ENCODE measurements around the gene AMPD2.

AMPD2 gene

DNA sequence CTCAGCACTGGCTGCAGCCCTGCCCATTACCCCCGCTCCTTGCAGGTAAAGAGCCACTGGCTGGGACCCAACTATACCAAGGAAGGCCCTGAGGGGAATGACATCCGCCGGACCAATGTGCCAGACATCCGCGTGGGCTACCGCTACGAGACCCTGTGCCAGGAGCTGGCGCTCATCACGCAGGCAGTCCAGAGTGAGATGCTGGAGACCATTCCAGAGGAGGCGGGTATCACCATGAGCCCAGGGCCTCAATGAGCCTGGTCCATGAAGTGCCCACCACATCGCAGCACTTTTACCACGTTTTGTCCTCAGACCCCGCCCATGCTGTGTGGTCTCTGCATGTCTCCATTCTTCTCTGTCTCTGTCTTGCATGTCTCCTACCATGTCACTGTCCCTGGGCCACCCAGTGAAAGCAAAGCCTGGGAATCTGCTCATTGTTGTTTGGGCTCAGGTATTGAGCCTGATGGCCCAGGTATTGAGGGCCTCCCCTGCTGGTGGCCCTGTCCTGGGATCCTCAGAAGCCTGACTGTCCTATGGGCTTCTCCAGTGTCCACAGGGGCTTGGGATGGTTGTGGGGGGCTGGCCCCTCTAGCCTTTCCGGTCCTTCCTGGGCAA, 11.4 kb downstream of the AMPD2 start:
- no peak for DNase-seq (ENCODE audit: low read depth)

DNA sequence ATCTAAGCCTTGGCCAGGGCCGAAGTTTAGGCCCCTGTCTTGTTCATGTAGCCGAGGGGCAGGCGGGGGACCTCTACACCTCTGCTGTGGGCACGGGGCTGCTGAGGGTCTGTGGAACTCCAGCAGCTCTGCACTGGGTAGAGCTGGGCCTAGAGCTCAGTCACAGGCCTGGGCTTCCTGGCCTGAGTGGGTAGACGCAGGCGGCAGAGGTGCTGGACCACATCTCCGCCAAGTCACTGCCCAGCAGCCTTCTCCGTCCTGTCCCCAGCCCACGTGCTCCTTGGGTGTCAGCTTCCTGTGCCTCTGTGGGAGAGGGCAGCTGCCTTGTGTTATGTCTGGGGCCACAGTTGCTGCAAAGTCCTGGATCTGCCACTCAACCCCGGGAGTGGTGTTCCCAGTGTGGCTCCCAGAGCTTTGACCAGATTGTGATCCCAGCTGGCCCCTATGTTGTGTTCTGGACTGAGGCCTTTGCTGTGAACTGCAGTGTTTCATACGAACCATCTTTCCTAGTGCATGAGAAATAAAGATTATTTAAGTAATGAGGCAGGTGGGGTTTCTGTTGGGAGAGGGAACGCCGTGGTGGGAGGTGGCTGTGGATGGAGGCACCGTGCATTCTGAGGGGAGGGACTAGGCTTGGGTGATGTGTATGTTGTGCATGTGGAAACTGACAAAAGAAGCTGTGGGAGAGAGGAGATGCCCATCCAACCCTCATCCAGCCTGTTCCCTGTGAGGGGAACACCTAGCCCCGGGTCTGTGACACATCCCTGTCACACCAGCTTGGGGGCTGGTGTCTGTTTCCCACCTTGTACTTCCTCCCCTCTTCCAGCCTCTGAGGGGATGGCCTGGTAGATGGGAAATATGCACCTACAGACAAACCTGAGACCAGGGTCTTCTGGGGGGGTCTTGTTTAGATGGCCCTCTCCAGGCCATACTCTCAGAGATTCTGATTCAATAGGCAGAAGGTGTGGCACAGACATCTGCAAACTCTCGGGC, 12.2 kb downstream of the AMPD2 start:
- DNase-seq (ENCODE audit: low read depth), result no peak

DNA sequence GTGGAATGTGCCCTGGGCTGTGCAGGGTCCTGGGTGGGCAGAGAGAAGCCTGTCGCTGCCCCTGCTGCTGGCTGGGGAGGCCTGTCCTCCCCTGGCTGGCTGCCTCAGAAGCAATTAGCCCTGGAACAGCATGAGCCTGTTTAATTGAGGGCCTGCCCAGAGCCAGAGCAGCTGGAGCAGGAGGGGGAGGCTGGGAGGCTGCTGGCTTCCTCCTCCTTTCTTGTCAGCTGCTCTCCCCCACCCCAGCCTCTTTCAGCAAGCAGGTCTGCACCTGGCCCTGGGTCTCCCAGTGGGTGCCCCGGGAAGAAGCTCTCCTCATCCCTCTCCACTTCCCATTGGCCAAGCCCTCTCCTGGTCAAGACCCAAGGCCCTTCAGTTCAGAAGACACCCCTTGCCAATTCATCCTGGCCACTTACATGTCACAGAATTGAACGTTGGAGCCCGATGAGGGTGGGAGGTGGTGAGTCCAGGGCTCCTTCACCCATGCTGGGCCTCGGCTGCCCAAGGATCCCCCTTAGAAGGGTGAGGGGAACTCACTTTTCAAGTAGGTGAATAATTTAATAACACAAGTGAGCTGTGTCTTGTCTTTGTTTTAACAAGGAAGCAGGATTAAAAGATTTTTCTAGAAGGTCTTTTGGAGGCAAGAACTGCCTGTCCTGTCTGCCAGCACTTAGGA, 13.2 kb downstream of the AMPD2 start:
- DNase-seq (ENCODE audit: low read depth), result no peak

DNA sequence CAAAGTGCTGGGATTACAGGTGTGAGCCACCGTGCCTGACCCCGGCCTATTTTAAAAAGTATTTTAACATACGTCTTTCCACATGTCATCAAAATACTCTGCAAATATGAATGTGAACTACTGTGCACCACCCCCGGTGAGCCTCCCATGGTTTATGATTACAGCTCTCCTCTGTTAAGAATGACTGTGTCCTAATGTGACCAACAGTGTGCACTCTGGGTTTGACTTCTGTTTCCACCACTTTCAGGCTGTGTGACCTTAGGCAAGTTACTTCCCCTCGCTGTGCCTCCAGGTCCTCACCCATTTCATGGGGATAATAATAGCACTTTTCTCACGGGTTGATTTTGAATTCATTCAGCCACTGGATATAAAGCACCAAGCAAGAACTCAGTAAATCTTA, 14.7 kb downstream of the AMPD2 start:
- DNase-seq (ENCODE audit: low read depth), result no peak

DNA sequence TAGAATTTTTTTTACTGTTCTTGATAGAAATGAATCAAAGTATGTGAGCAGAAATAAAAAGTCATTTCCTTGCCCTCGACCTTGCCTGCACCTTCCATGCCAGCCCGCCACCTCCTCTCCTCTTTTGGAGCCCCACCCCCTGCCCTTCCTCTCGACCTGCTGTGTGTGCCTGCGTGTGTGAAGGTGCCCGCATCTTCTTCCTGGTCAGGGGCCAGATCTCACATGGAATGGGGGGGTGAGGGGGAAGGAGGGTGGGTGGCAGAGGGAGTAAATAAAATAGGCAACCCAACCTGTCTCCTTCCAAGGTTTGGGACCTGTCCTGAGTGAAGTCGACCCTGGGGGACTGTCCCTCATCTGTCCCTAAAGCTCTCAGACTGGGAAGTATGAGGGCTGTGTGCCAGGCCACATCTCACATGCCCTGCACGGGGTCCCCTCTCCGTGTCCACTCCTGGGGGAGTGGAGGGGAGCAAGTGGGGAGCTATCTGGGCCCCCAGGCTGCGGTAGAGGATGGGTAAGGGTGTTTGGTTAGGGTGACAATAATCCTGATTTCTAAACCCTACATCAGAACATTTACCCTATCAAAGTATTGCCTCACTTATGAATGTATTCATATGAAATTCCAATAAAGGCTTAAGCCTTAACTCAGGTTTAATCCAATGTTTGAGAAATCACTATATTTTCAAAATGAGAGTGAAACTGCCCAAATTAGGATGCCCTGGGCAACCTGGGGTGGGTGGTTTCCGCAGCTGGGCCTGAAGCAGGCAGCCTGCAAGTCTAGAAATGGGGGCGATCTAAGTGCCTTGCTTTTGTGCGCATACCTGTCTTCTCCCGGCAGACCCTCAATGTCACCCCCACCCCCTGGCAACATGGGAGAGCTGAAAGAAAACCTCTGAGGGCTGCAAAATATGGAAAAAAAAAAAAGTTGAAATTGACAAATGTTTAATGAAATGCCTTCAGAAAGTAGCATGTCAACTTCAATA, 15.4 kb downstream of the AMPD2 start:
- DNase-seq (ENCODE audit: low read depth), result no peak

DNA sequence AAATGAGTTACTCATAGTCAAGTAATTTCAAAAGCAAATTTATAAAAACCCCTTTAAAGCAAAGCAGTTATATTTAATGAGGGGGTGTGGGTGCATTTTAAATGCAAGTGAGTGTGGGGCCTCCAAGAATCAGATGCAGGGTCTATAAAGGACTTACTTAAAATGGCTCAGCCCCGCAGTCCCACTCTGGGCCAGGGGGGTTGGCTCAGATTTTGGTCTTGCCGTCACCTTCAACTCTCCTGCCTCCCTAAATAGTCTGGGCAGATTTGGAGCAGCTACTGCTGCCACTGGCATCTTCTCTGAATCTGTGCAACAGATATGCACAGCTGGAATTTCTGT, 16.2 kb downstream of the AMPD2 start:
- DNase-seq (ENCODE audit: low read depth), result no peak

DNA sequence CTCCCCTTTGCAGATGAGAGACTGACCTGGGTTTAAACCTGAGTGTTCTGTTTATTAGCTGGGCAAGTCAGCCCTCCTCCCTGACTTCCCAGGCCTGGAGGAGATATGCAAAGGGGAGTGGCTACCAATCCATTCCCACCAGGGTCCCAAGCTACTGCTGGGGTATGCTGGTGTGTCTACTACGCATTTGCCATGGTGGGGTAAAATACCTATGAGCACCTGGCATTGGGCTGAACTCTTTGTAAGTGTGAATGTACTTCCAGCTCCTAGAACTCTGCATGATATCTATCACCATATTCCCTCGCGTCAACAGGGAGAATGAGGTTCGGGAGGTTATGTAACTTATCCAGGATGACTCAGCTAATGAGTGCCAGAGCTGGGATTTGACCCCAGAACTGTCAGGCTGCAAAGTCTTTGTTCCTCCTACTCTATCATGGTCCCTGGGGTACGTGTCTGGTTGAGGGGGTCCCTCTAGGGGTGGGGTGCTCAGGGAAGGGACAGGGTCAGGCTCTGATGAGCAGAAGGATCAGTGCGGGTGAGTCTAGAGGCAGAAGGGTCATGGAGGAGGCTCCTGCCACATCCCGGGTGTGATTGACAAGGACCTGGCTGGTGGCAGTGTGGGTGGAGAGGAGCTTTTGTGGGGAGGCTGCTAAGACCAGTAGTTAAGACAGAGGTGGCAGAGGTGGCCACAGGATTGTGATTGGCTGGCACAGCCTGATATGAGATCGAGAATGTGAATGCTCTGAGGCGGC, 16.7 kb downstream of the AMPD2 start:
- DNase-seq (ENCODE audit: low read depth), result no peak

DNA sequence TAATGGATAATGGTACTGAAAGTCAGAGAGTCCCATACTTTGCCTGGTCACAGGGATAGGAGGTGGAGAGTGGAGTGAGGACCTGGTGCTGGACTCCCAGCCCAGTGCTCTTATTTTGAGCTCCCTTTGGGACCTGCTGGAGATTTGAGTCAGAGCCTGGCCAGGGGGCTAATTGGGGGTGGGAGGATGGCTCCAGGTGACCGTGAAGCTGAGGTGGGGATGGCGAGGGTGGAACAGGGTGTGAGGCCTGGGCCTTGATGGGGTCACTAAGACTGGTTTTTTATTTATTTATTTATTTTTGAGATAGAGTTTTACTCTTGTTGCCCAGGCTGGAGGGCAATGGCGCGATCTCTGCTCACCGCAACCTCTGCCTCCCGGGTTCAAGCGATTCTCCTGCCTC, 17.8 kb downstream of the AMPD2 start:
- no peak for DNase-seq (ENCODE audit: low read depth)

DNA sequence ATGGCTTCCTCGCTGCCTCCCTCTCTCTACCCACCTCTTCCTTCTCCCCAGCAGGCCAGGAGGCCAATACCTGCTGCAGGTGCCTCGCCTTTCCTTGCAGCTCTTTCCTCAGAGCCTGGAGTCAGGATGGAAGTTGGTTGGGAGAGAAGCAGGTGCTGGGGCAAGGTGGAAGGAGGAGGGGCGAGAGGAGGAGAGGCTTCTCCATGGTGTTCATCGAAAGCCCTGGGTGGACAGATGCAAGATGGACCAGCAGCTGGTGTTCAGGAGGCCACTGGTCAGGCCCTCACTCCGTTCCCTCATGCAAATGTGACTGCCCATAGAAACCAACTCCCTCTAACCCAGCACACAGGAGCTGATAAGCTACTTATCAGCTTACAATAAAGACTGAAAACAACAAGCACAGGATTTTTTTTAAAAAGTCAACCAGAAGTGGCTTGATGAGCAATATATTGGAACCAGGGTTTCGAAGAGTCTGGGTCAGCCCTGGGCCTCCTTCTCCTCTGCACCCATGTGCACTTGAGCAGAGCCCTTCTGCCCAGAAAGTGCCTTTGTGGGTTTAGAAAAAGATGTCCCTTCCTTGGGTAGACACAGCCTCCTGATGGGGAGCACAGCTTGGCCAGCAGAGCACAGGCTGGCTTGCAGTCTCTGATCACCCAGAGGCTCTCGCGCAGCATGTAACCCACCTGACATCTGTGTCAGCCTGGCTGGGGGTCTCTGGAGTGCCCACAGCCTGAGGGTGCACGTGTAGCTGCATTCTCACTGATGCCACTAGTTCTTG, 19.6 kb downstream of the AMPD2 start:
- no peak for DNase-seq (ENCODE audit: low read depth)

DNA sequence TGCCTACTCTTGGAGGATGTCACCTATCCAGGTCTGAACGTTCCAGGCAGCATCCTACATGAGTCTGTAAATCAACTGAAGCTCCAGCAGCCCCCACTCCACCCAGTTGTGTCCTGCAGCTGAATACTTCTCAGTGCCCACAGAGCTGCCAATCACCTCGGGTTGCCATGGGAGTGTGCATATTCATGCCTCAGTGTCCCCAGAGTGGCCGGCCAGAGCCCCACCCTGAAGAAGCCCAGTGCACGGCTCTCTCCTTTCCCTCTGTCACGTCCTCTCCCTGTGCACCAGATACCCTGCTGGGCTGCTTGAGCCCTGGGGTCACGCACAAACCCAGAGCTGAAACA, 20.2 kb downstream of the AMPD2 start:
- no peak for DNase-seq (ENCODE audit: low read depth)

DNA sequence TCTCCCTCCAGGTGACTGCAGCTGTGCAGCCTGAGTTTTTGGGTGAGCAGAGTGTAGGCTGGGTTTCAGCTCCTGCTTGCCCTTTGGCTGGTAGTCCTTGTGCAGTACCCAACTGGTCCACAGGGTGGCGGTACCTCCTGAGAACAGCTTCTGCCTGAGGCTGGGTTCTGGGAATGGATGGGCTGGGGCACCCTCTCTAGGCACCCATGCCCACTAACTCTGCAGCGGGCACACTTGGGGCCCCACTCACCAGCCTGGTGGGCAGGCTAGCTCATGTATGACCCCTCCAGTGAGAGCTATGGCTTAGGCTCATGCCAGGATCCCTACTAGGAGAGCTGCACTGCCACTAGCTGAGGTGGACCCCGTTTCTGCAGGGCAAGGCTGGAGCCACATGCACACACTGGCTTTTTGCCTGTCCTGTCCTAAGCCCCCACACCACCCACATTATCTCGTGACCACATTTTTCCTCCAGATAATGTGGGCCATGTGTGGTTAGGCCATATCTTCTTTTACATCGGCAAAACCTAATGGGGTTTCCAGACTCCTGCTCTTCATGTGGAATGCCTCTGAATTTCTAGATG, 20.7 kb downstream of the AMPD2 start:
- peak; percentile 56 for DNase-seq (ENCODE audit: low read depth)

DNA sequence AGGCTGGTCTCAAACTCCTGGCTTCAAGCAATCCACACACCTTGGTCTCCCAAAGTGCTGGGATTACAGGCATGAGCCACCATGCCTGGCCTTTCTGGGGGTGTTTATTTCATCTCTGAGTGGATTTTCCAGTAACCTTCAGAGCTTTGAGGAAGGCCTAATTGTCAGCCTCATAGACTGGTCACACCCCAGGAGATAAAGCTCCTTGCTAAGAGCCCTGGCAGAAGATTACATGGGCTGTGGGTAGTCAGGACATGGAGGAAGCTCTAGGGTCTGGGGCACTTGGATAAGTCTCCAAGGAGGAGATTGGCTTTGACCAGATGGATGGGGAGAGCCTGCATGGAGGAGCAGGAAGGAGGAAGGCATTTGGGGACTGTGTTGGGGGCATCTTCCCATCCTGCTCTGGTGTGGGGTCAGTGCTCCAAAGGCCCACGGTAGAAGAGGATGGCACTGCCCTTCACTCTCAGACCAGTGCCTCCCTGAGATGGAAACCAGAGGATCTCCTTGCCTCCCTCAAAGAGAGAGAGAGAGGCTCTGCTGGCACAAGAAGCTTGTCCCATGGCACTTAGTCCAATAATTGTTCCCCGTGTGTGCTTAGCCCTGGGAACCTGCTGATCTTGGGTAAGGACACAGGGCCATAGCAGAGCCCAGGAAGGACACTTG, 21.6 kb downstream of the AMPD2 start:
- no peak for DNase-seq (ENCODE audit: low read depth)

DNA sequence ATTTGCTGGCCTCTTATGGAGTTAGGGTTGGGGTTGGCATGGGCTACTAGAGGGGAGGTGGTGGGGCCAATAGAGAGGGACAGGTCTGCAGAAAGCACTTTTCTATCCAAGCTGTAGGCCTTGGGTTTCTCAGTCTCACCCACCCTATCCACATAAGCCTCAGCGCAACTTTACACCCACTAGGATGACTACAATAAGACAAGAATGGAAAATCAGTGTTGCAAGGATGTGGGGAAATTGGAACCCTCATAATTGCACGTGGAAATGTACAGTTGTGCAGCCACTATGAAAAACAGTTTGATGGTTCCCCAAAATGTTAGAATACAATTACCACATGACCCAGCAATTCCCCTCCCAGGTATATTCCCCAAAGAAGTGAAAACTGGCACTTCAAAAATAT, 22.2 kb downstream of the AMPD2 start:
- no peak for DNase-seq (ENCODE audit: low read depth)

DNA sequence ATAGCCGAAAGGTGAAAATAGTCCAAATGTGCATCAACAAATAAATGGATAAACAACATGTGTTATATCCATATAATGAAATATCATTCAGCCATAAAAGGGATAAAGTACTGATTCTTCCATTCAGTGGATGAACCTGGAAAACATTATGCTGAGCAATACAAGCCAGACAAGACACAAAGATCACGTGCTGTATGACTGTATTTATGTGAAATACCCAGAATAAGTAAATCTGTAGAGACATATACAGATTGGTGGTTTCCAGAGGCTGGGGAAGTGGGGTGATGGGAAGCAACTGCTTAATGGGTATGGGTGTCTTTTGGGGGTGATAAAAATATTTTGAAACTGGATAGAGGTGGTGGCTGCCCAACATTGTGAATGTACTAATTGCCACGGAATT, 23.0 kb downstream of the AMPD2 start:
- no peak for DNase-seq (ENCODE audit: low read depth)

DNA sequence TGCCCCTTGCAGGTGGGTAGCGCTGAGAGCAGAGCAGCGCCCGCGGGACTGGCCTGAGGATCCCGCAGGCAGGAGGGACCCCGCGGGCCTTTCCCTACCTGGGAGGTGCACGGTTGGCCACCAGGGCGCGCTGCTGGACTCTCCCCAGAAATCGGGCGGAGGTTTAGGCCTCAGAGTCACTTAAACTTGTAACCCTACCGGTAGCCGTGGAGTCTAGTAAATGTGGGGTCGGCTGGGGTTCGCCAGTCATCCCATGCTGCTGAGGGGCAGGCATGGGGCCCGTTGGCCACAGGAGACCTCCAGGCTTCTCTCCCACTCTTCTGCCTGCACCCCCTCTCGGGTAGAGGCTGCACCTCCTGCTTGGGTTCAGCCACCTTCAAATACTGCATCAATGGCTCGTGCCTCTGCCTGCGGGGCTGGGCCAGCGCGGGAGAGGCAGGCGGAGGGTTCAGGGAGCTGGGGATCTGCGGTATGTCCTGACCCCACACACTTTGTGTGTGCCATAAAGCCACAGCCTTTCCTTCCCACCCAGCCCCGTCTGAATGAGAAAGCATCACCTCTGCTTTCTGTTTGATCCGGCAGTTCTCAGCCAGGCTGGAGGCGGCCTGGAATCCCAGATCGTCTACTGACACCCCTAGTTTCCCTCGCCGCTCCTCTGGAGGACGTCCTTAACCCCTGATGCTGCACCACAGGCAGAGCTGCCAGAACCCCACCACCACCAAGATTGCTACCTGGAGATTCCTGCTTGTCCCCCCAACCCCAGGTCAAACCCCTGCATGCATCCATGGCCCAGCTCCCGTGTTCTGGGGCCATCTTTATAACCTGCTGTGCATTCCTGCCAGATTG, 24.0 kb downstream of the AMPD2 start:
- peak; percentile 54 for DNase-seq (ENCODE audit: low read depth)

DNA sequence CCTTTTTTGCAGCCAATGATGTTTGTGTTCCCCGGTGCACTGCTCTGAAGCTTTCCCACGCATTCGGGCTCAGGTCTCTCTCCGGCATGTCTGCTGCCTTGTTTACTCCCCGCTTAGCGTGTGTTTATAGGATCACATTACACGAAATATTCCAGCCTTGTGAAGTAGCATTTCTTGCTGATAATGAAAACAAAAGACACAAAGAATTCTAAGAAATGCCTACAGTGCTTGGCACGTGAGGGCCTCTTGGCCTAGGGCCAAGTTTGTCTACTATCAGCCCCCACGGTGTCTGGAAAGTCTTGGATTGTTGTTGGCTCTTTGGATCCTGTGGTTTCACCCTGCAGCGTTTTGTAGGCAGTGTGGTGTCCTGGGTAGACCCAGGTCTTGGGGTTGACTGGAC, 25.0 kb downstream of the AMPD2 start:
- no peak for DNase-seq (ENCODE audit: low read depth)

DNA sequence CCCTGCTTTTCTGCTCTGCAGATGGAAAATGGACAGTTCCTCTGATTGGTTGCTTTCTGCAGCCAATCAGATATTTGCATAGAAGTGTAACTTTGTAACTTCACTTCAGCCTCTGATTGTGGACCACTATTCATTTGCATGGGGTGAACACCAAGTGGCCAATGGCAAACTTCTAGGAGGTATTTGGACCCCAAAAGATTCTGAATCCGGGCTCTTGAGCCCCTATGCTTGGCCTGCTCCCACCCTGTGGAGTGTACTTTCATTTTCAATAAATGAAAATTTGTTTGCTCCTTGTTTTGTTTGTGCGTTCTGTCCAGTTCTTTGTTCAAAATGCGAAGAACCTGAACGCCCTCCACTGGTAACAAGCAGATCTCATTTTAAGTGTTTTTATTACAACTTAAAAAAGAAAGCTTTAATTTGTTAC, 29.9 kb downstream of the AMPD2 start:
- DNase-seq (ENCODE audit: low read depth), result no peak

DNA sequence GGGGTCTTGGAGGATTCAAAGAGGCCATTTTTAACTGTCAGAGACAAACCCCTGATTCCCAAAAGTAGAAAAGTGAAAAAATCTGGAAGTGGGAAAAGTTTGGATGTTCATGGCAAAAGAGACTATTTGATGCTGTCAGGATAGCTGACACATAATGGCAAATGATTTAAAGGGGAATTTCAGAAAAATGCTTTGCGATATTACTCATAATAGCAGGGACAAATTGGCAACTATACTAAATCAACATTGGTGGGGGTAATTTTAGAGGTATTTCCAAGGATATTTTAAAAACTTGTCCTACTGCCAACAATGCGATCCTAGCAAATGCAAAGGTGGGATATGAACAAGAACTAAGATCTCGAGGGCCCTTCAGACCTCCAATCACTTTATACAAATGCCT, 31.0 kb downstream of the AMPD2 start:
- DNase-seq (ENCODE audit: low read depth), result no peak

DNA sequence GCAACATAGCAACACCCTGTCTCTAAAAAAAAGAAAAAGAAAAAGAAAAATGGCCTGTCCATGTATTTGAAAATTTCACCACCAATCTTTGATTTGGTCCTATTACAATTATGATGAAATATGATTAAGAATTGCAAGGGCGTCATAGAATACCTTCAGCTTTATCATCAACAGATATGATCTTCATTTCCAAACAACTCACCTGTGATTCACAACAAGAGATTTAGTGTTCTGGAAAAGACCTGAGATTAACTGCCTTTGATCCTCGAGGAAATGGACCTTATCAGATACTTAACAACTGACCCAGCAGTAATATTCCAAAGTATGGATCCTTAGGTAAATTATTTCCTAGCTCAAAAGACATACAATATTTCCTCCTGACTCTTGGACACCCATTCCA, 32.8 kb downstream of the AMPD2 start:
- DNase-seq (ENCODE audit: low read depth), result no peak

Data from T-helper 22 cell (primary cell).